Right kidney (tissue), 1 donor: ENCODE data around the gene UBE3D.
A peak's percentile ranks its signal among the peaks of the same experiment; 100 is the strongest.
"Not testable (repeated sequence)": the region's sequence is repeated elsewhere in the genome, so short reads cannot be mapped to it uniquely, and the experiment has no call there.

Experiments used
- DNase-seq: peaks from one replicate; pipeline ENCODE4 v3.0.0-alpha.2; 2016

Gene UBE3D

GRCh38 chr6:82978362-82978945 is 87.2 kb downstream of the UBE3D start:
- no peak for DNase-seq

DNA sequence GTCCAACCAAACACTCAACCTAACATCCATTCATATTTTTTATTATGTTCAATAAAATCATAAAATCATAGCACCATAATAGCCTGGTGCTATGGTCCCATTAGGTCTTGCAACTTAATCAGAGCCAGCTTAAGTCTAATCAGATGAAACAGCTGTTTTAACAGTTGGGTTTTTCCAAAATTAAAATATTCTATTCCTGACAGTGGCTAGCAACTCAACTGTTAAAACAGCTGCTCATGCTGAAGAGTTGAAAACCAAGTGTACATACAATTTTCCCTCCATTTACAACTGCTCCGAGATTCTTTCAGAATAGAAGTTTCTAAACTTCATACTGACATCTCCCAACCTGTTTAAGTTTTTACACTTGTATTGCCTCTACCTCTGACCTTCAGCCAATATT is 89.5 kb downstream of the UBE3D start:
- DNase-seq: no peak

DNA sequence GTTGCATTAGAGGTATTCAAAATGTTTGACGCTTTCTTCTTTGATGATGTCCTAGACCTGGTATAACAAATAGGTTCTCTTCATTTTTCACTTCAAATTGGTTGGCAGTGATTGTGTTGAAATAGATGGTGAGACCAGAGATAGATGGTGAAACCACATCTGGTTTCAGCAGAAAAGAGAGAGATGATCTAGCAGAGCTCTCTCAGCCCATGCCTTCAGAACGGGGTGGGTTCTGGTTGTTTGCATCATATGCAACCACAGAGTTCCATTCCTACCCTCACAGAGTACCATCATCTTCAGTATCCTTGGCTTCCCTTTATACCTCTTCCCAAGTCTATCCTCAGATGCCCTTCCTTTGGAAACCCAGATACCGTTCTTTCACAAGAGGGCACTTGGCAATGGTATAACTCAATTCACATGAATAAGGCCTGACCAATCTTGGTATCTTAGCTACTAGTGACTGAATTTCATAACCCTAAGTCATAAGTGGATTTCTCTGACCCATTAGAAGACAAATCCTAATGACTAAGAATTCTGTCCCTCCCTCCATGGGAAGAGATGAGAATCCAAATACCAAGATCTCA is 93.7 kb downstream of the UBE3D start:
- no peak for DNase-seq

- no peak for DNase-seq
Measured at GRCh38 chr6:82970839-82971238, 94.8 kb downstream of the UBE3D start.

- no peak for DNase-seq
Measured at GRCh38 chr6:82968708-82969107, 96.9 kb downstream of the UBE3D start.

GRCh38 chr6:82963191-82963925 is 102.3 kb downstream of the UBE3D start:
- no peak for DNase-seq

DNA sequence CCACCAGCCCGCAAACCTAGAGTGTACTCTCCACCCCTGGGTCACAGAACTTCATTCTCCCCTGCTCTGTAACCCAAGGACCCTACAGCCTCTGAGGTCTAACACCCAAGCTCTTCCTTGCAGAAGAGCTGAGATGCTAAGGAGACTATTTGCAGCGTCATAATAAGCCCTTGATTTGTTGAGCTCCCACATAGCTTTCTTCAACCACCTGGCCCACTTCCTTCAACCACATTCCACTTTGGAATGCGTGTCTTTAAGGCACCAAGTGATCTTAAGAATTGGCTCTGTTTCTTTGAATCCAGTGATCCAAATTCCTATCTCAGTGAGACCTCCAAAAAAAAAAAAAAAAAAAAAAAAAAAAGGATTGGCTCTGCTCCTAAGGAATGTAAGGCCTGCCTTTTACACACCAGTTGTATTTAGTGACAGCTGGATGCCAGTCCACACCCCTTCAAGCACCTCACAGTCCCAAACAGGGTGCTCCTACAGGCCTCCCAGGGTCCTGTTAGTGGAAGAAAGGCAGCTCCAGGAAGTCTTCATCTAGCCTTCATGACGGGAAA is 106.2 kb downstream of the UBE3D start:
- no peak for DNase-seq

DNA sequence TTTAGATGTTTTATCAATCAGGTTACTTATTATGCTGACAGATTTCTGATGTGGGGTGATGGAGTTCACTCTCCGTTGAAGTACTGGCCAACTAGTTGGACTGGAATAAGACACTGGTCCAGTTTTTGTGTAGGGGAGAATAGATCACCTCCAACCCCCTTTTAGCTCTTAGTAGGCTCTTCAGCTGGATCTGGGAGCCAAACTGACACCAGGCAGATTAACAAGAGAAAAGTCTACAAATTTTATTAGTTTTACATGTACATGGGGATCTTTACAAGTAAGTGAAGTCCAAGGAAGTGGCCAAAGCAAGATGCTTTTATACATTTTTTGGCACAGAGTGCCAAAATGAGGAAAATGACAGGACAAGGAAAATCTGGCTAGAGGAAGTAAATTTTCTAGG is 107.1 kb downstream of the UBE3D start:
- no peak for DNase-seq

GRCh38 chr6:82957868-82958245 is 107.8 kb downstream of the UBE3D start:
- DNase-seq: peak; percentile 10

DNA sequence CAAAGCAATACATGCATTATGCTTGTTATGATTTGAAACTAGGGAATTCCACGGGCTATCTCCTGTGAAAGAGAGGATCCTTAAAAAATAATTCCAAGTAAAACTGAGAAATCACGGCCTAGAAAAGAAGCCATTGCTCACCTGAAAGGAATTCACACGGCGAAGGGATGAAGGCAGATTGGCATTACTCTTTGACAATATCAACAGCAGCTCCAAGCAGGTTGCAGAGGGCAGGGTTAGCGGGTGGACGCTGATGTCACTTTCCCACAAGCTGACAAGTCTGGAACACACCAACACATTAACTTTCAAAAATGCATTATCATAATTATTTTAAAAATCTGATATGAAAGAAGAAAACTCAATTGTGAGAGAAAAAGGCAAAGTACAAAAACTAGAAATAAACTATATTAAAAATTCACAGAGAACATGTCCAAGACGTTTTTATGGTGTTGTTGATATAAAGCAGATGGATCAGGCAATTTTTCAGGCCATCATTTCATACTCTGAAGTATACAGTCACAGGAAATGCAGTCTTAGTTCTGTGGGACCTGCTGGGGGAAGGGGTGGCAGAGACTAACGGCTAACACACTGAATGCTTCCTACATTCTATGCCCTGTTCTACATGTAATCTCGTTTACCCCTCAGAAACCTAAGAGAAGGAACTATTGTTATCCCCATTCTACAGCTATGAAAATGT is 108.3 kb downstream of the UBE3D start:
- DNase-seq: no peak

DNA sequence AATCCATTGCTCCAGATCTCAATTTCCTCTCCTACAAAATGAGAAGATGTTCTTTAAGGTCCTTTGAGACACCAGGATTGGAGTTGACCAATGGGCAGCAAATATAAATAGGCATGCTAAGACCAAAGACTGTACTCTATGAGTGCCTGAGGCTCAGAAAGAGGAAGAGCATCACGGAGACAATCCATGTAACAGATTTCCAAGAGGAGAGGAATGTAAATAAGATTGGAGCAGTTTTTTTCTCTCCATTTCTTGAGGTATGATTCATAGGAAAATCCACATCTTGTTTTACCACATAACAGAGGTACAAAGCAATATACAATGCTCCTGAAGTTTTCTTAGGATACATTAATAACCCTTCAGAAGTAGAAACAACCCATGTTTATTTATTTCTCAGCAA is 109.8 kb downstream of the UBE3D start:
- no peak for DNase-seq

- DNase-seq: no peak
Measured at GRCh38 chr6:82954937-82955577, 110.6 kb downstream of the UBE3D start.

DNA sequence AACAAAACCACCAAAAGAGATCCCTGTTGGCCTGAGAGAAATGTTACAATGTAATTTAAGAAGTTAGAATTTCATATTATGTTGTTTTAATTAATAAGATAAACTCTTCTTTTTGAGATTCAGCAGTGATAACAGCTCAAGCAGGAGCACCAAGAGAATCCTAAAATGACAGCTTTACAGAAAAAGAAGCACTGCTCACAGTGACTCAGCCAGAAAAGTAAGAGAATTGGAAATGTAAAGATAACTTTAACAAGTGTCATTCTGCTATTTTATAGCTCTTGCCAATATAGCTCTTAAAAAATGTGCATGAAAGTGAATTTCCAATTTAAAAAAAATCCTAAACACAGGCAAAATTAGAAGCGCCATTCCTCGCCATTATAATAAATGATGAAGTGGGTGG is 111.3 kb downstream of the UBE3D start:
- DNase-seq: no peak

DNA sequence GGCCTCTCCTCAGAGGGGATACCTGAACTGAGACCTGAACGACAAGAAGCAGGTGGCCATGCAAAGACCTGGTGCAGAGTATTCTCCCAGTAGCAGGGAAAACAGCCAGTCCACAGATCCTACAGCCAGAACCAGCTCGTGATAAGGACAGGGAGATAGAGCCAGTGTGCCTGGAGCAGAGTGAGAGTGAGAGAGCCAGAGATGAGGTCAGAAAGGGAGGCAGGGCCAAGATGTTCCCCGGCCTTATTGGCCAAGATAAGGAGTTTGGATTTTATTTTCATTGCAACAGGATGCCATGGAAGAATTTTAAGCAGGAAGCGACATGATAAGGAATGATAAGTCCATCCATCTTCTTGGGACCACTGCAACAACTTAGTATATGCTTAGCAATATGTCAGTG is 111.8 kb downstream of the UBE3D start:
- DNase-seq: no peak

DNA sequence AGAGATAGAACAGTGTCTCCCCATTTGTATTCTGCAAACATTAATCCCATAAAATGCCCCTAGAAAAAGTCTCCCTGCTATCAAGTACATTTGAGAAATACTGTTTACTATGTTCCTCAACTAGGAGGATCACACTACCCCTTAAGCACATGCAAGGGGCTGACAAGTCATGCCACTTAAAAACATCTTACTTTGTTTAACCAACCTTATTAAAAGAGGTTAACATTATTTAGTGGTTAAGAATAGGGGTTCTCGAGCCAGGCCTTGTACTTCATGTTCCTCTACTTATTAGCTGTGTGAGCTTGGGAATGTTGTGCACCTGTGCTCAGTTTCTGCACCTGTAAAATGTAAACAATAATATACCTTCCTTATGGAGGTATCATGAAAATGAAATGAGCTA is 113.7 kb downstream of the UBE3D start:
- DNase-seq: no peak

- no peak for DNase-seq
Measured at GRCh38 chr6:82951389-82951788, 114.3 kb downstream of the UBE3D start.

DNA sequence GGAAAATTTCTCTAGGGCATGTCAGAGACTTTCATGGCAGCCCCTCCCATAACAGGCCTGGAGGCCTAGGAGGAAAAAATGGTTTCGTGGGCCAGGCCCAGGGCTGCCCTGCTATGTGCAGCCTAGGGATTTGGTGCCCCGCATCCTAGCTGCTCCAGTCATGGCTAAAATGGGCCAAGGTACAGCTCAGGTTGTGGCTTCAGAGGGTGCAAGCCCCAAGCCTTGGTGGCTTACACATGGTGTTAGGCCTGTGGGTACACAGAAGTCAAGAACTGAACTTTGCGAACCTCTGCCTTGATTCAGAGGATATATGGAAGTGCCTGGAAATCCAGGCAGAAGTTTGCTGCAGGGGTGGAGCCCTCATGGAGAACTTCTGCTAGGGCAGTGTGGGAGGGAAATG is 134.7 kb downstream of the UBE3D start:
- DNase-seq: not testable (repeated sequence)

DNA sequence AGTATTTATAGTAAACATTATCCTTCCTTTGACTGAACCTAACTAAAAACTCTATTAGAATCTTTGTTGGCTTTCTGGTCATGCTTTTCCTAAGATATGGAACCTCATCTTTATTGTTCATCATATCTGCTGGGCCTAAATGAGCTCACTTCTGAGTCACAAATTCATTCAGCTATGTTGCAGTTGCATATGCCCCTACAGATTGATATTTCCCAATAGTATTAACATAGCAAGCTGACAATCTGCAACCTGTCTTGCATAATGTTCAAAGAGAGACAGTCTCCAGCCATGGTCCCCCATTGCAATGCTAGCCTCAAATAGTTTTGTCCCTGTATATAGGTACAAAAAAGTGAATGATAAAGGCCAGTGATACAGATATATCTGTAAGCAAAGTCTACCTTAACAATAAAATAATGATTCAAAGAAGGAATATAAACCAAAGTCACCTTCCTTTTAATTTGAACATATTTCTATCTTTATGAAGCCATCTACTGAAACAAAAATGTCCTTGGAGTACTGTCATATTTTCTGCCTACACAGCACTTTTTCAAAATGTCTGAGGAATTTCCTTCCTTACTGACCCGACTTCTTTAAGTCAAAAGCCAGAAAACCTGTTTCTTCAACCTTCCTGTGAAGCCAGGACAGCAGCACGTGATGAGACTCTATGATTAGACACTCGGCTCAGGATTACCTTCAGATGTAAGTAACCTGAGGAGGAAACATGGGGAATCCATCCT is 140.7 kb downstream of the UBE3D start:
- no peak for DNase-seq

- no peak for DNase-seq
Measured at GRCh38 chr6:82921258-82921657, 144.4 kb downstream of the UBE3D start.

DNA sequence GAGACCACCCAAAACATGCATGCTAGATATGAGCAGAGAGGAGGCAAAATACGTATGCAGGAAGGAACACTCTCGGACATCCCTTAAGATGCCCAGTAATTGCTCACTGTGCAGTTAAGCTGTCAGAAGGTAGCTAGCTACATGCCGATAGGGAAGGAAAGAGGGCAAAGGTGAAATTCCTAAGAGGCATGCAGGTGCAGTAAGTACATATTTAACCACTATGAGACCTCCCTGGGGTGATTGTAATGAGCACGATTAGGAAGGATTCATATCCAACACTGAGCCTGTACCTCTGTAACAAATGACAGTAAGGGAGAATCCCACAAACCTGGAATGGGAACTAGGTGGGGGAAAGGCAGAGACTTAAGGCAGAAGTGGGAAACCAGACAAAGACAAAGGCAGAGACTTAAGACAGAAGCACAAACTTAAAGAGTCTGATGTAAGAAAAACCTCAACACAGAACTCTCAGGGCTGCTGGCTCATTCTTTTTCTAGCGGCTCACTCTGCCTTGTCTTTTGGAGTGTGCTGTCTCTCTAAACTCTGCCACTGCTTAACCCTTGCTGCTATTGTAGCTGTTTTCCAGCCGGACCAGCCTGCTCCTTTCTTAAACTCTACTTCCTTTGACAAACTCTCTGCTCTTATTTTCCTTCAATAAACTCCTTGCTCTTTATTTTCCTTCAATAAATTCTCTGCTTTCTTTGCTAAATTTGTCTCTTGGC is 148.1 kb downstream of the UBE3D start:
- no peak for DNase-seq

DNA sequence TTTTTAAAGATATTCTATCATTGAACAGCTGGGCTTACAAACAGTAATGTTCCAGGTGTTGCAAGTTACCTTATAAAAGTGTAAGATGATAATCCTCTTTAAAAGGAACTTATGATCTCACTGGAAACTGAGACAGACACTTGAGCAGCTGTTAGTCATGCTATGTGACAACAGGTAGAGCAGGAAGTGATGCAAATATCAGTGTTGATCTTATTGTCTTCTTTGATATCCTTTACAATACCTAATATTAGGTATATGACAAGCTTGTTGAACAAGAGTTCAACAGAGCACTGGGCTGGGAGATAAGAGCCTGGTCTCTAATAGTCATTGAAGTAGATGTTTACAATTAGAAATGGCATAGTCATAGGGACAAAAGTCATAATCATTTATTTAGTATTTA is 150.0 kb downstream of the UBE3D start:
- DNase-seq: no peak
